GM18858 (cell line): ENCODE data around the gene KRT33B.
"Not testable (repeated sequence)": the region's sequence is repeated elsewhere in the genome, so short reads cannot be mapped to it uniquely, and the experiment has no call there.

ENCODE experiments used
- ATAC-seq: cut with Tn5 transposase; IDR thresholded peaks from one replicate; pipeline ENCODE4 v1.9.1; 2021; ENCODE audit not compliant: unreplicated experiment

KRT33B gene

DNA sequence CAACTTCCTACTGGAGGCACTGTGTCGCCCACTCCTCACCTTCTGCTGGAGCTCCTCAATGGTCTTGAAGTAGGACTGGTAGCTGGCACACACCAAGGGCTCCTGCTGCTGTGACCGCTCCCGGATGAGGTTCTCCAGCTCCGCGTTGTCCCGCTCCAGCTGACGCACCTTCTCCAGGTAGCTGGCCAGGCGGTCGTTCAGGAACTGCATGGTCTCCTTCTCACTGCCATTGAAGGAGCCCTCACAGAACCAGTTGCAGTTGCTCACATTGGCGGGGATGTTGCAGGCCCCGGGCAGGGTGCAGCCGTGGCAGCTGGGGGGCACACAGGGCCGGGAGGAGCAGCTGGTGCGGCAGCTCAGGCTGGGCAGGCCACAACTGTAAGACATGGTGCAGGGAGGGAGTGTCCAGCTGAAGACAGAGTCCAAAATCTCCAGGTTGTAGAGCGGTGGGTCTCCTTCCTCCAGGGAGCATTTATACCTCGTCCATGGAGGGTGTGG, 19.2 kb downstream of the KRT33B start, which contains the start of gene KRT33A:
KRT33A (minus strand) TSS at position 448 of the 498 bp plus-strand sequence; CDS start at position 387, 61 bp downstream.
- ATAC-seq = not testable (repeated sequence)

DNA sequence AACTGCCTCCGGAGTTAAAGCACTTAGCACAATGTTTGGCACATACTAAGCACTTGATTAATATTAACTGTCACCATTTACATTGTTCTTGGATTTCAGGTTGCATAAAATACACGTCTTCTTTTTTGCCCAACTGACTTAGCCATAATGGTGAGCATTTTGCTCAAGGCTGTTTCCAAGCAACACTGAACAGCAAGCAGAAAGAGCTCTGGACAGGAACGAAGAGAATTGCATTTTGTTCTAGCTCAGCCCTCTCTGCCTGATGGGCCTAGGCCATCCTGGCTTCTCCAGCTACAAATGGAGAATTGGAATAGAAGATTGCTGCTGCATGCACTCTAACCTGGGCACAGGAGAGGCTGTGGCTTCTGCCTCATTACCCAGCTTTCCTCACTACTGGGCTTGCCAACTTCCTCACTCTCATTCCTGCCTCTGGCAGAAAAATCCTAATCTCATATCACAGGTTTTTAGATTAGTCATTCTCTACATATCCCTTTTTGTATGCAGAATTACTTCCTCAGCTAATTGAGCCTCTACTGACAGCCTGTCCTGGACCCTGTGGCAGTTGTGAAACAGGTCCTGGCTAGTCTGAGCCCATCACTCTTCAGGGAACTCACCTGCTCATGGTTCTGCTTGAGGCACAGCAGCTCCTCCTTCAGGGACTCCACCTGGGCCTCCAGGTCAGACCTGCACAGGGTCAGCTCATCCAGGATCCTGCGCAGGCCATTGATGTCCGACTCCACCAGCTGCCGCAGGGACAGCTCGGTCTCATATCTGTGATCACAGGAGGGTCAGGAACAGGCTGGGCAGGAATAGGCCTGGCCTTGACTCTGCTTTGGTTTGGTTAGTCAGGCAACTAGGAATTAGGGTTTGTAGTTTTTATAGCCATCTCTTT, 21.5 kb downstream of the KRT33B start:
- no peak for ATAC-seq

DNA sequence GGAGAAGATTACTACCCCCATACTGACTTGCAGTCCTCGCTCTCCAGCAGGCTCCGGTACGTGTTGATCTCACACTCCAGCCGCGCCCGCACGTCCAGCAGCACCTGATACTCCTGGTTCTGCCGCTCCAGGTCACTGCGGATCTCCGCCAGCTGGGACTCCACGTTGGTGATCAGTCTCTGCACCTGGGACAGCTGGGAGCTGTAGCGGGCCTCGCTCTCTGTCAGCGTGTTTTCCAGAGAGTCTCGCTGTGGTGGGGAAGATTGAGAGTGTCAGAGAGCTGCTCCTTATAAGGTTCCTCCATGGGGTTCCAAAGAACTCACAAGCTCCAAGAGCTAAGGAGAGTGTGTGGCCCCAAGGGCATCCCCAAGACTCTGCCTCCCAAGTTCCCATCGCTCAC, 23.2 kb downstream of the KRT33B start:
- not testable (repeated sequence) for ATAC-seq

- ATAC-seq = no peak
These were observed 23.6 kb downstream of the KRT33B start for GRCh38 chr17:41345992-41346391.

DNA sequence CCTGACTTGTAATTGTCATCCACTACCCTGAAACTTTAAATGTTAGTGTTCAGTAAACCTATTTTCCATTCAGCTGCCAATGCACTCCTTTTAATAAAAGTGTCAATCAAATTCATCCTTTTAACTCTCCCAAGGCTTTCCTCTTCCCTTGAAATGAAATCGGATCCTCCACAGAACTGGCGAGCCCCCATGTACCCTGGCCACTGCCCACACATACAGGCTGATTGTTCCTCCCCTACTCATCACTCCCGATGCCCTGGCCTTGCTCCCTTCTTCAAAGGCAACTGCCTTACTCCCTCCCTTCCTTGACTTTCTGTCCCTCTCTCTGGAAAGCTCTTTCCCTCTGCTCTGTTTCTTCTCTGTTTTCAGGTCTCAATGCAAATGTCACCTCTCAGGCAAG, 26.6 kb downstream of the KRT33B start:
- ATAC-seq = no peak

DNA sequence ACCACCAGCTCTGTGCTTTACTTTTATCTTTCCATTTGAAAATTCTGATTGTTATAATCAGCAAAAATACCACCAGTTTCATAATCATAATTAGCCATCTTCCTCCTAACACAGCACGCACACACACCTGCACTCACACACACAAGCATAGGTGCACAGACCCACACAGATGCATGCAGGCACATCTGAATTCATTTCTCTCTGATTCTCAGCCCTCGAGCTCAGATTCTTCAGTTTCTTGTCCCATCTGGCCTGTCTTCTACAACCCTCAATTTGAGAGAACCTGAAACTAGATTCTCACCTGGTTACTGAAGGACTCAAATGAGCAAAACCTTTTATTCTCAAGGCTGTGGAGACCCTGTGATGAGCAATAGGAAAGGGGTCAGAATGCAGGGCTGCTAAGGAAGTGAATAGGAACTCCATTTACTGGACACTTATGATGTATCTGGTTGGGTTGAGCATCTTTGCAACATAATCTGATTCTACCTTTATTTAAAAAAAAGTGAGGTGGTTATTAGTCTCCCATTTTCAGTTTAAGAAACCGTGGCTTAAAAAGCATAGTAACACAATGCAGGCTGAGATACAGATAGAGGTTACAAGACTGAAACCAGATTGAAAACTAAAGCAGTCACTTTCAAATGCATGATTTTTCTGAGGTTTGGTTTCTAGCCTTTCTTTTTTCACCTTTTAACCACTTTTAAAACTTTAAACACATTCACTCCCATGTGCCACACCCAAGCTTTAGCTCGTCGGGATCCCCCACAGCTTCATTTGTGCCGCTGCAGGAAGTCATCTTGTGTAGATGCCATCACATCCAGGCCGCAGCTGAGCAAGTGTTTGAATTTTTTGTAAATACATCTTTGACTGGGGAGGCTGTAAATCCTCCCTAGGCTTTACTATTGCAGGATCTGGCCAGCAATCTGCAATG, 28.4 kb downstream of the KRT33B start:
- ATAC-seq = no peak

- no peak for ATAC-seq
These were observed 29.1 kb downstream of the KRT33B start for GRCh38 chr17:41340494-41340893.

DNA sequence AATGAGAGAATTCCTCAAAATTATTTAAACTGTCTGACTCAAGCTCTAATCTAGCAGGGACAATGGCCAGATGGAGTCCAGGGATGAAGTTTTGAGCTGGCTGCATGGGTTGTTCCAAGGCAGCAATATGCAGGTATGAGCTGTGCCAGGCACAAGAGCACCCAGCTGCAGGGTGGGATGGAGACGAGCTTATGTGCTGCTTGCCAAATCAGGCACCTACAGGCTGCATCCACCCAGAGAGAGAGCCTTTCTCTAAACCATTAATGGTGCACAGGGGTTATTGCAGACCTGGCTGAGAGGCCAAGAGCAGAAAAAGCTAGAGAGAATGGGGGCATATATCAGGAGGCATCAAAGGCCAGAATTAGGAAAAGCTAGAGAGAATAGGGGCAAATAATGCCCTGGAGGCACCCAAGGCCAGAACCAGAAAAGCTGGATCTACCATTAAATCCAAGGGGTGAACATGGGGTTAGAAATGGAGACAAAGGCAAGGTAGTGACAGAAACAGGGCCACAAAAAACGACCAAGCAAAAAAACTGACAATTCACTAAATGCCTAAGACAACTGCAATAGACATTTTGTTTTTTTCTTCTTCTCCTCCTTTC, 29.9 kb downstream of the KRT33B start:
- ATAC-seq = no peak

GRCh38 chr17:41338961-41339485, 30.6 kb downstream of the KRT33B start:
- ATAC-seq = no peak

- no peak for ATAC-seq
These were observed 33.9 kb downstream of the KRT33B start for GRCh38 chr17:41335747-41336146.

- no peak for ATAC-seq
These were observed 35.0 kb downstream of the KRT33B start for GRCh38 chr17:41334385-41335305.

GRCh38 chr17:41333836-41334235, 35.8 kb downstream of the KRT33B start:
- no peak for ATAC-seq

DNA sequence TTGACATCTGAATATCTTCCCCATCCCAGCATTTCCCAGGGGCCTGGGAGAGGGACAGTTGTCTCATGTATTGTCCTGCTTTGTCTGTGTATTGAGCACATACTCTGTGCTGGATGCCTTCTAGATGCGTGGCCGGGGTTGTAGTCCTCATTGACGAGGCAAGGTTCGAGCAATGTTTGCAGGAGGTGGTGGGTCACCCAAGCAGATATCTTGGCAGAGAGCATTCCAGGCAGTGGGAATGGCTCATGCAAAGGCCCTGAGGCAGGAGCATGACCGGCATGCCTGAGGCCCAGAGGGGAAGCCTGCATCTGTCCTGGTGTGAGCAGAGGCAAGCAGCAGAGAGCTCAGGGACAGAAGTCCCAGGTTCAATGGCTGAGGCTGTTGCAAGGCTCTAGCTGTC, 36.5 kb downstream of the KRT33B start:
- no peak for ATAC-seq

DNA sequence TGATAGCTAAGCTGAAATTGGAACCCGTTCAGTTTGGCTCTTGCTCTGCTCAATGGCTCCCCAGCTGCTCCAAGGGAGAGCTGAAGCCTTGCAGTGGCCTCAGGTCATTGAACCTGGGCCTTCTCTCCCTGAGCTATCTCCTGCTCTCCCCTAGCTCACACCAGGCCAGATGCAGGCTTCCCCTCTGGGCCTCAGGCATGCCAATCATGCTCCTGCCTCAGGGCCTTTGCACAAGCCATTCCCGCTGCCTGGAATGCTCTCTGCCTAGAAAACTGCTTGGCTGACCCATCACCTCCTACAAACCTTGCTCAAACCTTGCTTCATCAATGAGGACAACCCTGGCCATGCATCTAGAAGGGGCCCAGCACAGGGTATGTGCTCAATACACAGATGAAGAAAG, 37.4 kb downstream of the KRT33B start:
- no peak for ATAC-seq

DNA sequence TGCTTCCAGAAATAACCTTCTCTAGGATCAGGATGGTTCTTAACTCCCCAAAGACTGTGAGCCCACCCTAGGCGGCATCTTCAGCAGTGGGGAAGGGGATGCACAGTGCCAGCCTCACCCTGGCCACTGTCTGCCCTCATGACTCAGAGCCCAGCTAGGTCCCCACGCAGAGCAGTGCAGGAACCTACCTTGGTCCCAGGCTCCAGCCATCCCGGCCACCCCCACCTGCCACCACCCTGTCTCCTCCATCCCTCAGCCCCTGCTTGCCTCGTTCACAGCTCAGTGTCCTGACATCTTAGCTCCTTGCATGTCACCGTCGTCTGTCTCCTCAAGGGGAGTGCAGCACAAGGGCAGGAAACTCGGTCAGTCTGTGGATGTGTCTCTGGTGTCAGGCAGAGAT, 38.0 kb downstream of the KRT33B start:
- ATAC-seq = no peak

GRCh38 chr17:41329279-41329948, 40.2 kb downstream of the KRT33B start:
- ATAC-seq = no peak

GRCh38 chr17:41328207-41328606, 41.4 kb downstream of the KRT33B start:
- no peak for ATAC-seq

- ATAC-seq = no peak
These were observed 42.0 kb downstream of the KRT33B start for GRCh38 chr17:41327411-41328120.
